ENCODE data around the gene SYNPR.

DNA sequence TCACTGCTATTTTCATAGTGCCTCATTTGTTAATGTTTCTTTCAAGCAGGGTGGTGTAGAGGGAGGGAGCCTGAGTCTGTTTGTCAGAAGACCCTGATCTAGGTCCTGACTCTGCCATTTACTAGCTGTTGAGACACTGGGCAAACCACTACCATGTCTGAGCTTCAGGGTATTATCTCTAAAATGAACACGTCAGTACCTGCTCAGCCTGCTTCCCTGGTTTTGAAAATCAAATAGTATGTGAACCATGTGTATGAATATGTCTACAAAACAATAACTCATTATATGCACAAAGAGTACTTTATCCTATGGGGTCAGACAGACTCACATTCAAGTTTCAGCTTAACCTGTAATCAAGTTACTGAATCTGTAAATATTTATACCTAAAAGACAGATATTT, 25.1 kb downstream of the SYNPR start:
- TF ChIP-seq, protein P1, sequence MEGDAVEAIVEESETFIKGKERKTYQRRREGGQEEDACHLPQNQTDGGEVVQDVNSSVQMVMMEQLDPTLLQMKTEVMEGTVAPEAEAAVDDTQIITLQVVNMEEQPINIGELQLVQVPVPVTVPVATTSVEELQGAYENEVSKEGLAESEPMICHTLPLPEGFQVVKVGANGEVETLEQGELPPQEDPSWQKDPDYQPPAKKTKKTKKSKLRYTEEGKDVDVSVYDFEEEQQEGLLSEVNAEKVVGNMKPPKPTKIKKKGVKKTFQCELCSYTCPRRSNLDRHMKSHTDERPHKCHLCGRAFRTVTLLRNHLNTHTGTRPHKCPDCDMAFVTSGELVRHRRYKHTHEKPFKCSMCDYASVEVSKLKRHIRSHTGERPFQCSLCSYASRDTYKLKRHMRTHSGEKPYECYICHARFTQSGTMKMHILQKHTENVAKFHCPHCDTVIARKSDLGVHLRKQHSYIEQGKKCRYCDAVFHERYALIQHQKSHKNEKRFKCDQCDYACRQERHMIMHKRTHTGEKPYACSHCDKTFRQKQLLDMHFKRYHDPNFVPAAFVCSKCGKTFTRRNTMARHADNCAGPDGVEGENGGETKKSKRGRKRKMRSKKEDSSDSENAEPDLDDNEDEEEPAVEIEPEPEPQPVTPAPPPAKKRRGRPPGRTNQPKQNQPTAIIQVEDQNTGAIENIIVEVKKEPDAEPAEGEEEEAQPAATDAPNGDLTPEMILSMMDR (IDR thresholded peaks at IDR 0.05): no peak
- no peak for TF ChIP-seq POLR2A (IDR thresholded peaks at IDR 0.05)

Measured in lower leg skin (tissue), 3 donors.